Heart left ventricle (tissue), 16 donors: ENCODE results near the gene DEAF1. TPM values are rescaled to one million over a fixed set of nuclear protein-coding genes. Genes with fewer than 3 reads are reported as not detected.

Experiments used
- ATAC-seq, 4 donors: fragments of 200-7000 bp; cut with Tn5 transposase; one replicate each; pipeline ENCODE4 v1.9.1; 2020 to 2022; ENCODE audit warnings: moderate library complexity in 4 of 4, mild to moderate bottlenecking in 3 of 4, moderate number of reproducible peaks in 1 of 4
- DNase-seq, 5 donors: peaks; one replicate each; pipeline ENCODE4 v3.0.0-alpha.2; 2020
- H3K27ac ChIP-seq, 12 donors: fragments of 200-600 bp; sonication (generic) in 4 of 12; one replicate each; pipeline versions ENCODE4 v1.5.0 to v1.8.0; 2016 to 2022; ENCODE audit warnings: mild to moderate bottlenecking in 2 of 12
- H3K27me3 ChIP-seq, 9 donors: fragments of 200-600 bp; sonication (generic) in 2 of 9; one replicate each; pipeline versions ENCODE4 v1.5.1 to v1.8.0; 2016 to 2022; ENCODE audit warnings: mild to moderate bottlenecking in 3 of 9
- H3K36me3 ChIP-seq, 9 donors: fragments of 200-600 bp; sonication (generic) in 2 of 9; one replicate each; pipeline versions ENCODE4 v1.5.0 to v1.8.0; 2018 to 2022; ENCODE audit warnings: mild to moderate bottlenecking in 2 of 9
- H3K4me1 ChIP-seq, 12 donors: fragments of 200-600 bp; sonication (generic) in 4 of 12; one replicate each; pipeline versions ENCODE4 v1.5.0 to v1.8.0; 2016 to 2022; ENCODE audit warnings: mild to moderate bottlenecking in 3 of 12
- H3K4me3 ChIP-seq, 12 donors: fragments of 200-600 bp; sonication (generic) in 4 of 12; one replicate each; pipeline versions ENCODE4 v1.5.0 to v1.8.0; 2017 to 2022; ENCODE audit warnings: mild to moderate bottlenecking in 9 of 12, moderate library complexity in 4 of 12
- H3K9me3 ChIP-seq, 12 donors: fragments of 200-600 bp; sonication (generic) in 4 of 12; one replicate each; pipeline versions ENCODE4 v1.5.0 to v1.8.0; 2016 to 2022; ENCODE audit warnings: mild to moderate bottlenecking in 1 of 12
- CTCF ChIP-seq, 12 donors: fragments of 200-600 bp; sonication (generic) in 4 of 12; IDR thresholded peaks; one replicate each; pipeline versions ENCODE4 v1.5.0 to v1.8.0; 2018 to 2022; ENCODE audit warnings: antibody characterized with exemption in 12 of 12, mild to moderate bottlenecking in 5 of 12
- POLR2A ChIP-seq, 2 donors: fragments of 450-650 bp; IDR thresholded peaks; one replicate each; pipeline ENCODE4 v1.6.1; 2017; ENCODE audit warnings: antibody characterized with exemption in 2 of 2, mild to moderate bottlenecking in 2 of 2, moderate library complexity in 2 of 2
- WGBS, 4 donors: extraction: QIAGEN DNeasy Blood & Tissue Kit in 2 of 4; methylation state at CpG; one replicate each; pipeline versions ENCODE4 v1.1.5 to v1.1.7; 2013 to 2018; 5-methylcytosine and 5-hydroxymethylcytosine counted together
- intact Hi-C, 10 donors: fragments of 100-400 bp; cut with DNase I; formaldehyde crosslinking; loops; one replicate each; pipeline versions ENCODE4 v1.11.1 to v1.14.2; 2022
- polyA plus RNA-seq, 2 donors: library from polyadenylated mRNA; stranded (reverse); fragments of 200-250 nt; gene quantifications; one replicate each; pipeline ENCODE4 v1.2.3, GENCODE V29; 2013
- total RNA-seq, 9 donors: library from RNA; depleted of rRNA in 2 of 9; stranded (reverse); fragments of >200 nt in 2 of 9; fragmentation: NEBNext Ultra II Directional in 3 of 9; extraction: Animal tissue kit (Norgen Biotek cat#: 25700) in 3 of 9; gene quantifications; one replicate each; pipeline versions ENCODE4 v1.1.0 to v1.2.4, GENCODE V29; 2016 to 2023
- donor health status: ischemic (EF 13 %, LVEDD 7.1; RV severe dilation, severe dysfunction).
- donor health status: healthy with polysubstance abuse.
- donor health status: DM: no; HTN: yes; CAD: no.
- donor health status: DM: no; HTN: no; CAD: no.
- donor health status: ischemic (EF 25% LVEDD 6.9; RV normal size, moderate dysfunction).
- donor health status: ischemic (EF 25% LVEDD 5.7; RV mildly dilated, moderate dysfunction).
- donor health status: healthy.
- donor health status: DM: yes; HTN: yes; CAD: no.
- donor health status: ischemic (EF 35%, LVEDD 5.7; RV mildly dilated, moderate dysfunction).
- donor health status: nonischemic (EF 11% LVEDD 7.7; RV severe dilation, severe dysfunction).
- donor health status: DM: yes; HTN: yes; CAD: no.
- donor health status: PGD.
- donor health status: ischemic (EF 29% LVEDD 5.4; RV normal size, mild dysfunction).
- donor health status: nonischemic (EF 23%, LVEDD 6.1; RV moderate dilation, normal function).

Gene DEAF1
- total and polyA plus RNA-seq, 11 donors: 11.8 to 25.6 (median 15.1) TPM

- ATAC-seq: no peak
- intact Hi-C loops: no loop called here
- DNase-seq: peak in 1 of 5 donors; percentile 9
Observed at GRCh38 chr11:645536-645935, 49.5 kb downstream of the DEAF1 start.

GRCh38 chr11:643849-644738, 50.9 kb downstream of the DEAF1 start:
- DNase-seq: no peak
- ATAC-seq: no peak
- 87 to 89% (median 88%) methylated on average over 45 to 50 of the region's 50 CpGs for WGBS, 4 donors

More at GRCh38 chr11:645536-645935, 49.5 kb downstream of the DEAF1 start:
- no peak for TF ChIP-seq CTCF (IDR thresholded peaks at IDR 0.05)
- TF ChIP-seq POLR2A (IDR thresholded peaks at IDR 0.05): no peak
- Histone ChIP-seq H3K4me1 (peaks cover 0 to 8% (median 0%) of the 10 kb centered on the region in 12 donors), H3K9me3 (no peaks in the 10 kb centered on the region), H3K36me3 (peaks cover 0 to 34% (median 22%) of the 10 kb centered on the region in 9 donors), H3K27me3 (peaks cover 0 to 4% (median 0%) of the 10 kb centered on the region in 9 donors), H3K27ac (no peak overlapping the region), H3K4me3 (no peak overlapping the region)
- 86 to 92% (median 88%) methylated on average over 12 to 16 of the region's 16 CpGs for WGBS, 4 donors

GRCh38 chr11:643366-643765, 51.7 kb downstream of the DEAF1 start:
- Histone ChIP-seq H3K9me3 (no peaks in the 10 kb centered on the region), H3K27ac (no peak overlapping the region), H3K4me1 (peaks cover 0 to 20% (median 4%) of the 10 kb centered on the region in 12 donors), H3K4me3 (no peak overlapping the region), H3K27me3 (peaks cover 9 to 25% (median 13%) of the 10 kb centered on the region in 9 donors), H3K36me3 (peaks cover 0 to 26% (median 15%) of the 10 kb centered on the region in 9 donors)
- ATAC-seq: no peak
- intact Hi-C loops: no loop called here
- 91 to 99% (median 97%) methylated on average over 8 to 9 of the region's 9 CpGs for WGBS, 4 donors
- no peak for DNase-seq
- TF ChIP-seq POLR2A (IDR thresholded peaks at IDR 0.05): no peak
- TF ChIP-seq CTCF (IDR thresholded peaks at IDR 0.05): no peak

More at GRCh38 chr11:643849-644738, 50.9 kb downstream of the DEAF1 start:
- Histone ChIP-seq H3K27ac (no peak overlapping the region), H3K9me3 (no peaks in the 10 kb centered on the region), H3K4me3 (no peak overlapping the region), H3K36me3 (peaks cover 0 to 26% (median 15%) of the 10 kb centered on the region in 9 donors), H3K4me1 (peaks cover 0 to 15% (median under 1%) of the 10 kb centered on the region in 12 donors), H3K27me3 (peaks cover 2 to 18% (median 5%) of the 10 kb centered on the region in 9 donors)
- TF ChIP-seq CTCF (IDR thresholded peaks at IDR 0.05): no peak
- no peak for TF ChIP-seq POLR2A (IDR thresholded peaks at IDR 0.05)
- intact Hi-C loops: no loop called here

GRCh38 chr11:641806-642370, 53.1 kb downstream of the DEAF1 start:
- Histone ChIP-seq H3K27ac (no peak overlapping the region), H3K27me3 (peaks cover 19 to 40% (median 25%) of the 10 kb centered on the region in 9 donors), H3K9me3 (no peaks in the 10 kb centered on the region), H3K4me1 (peaks cover 0 to 30% (median 10%) of the 10 kb centered on the region in 12 donors), H3K4me3 (no peak overlapping the region), H3K36me3 (peaks cover 0 to 22% (median 14%) of the 10 kb centered on the region in 9 donors)
- TF ChIP-seq CTCF (IDR thresholded peaks at IDR 0.05): no peak
- TF ChIP-seq POLR2A (IDR thresholded peaks at IDR 0.05): no peak
- WGBS, 4 donors: 93 to 99% (median 96%) methylated on average over 12 to 19 of the region's 19 CpGs
- no peak for ATAC-seq
- intact Hi-C loops: no loop called here
- DNase-seq: no peak
